Inferior parietal cortex (tissue), 1 donor: ENCODE data around the gene CLEC2L.

Experiments
- DNase-seq: peaks from one replicate; pipeline ENCODE4 v3.0.0-alpha.2; 2016; ENCODE audit errors: extremely low spot score

The CLEC2L gene

GRCh38 chr7:139575338-139575680, 51.8 kb downstream of the CLEC2L start:
- no peak for DNase-seq

- no peak for DNase-seq
These were observed 52.9 kb downstream of the CLEC2L start for GRCh38 chr7:139576179-139576973.

- DNase-seq, result no peak
These were observed 57.0 kb downstream of the CLEC2L start for GRCh38 chr7:139580435-139580834.

- DNase-seq, result no peak
These were observed 58.7 kb downstream of the CLEC2L start for GRCh38 chr7:139582130-139582650.

GRCh38 chr7:139582671-139583155, 59.2 kb downstream of the CLEC2L start:
- DNase-seq, result no peak

- DNase-seq, result no peak
These were observed 60.5 kb downstream of the CLEC2L start for GRCh38 chr7:139583826-139584553.

GRCh38 chr7:139585042-139585441, 61.6 kb downstream of the CLEC2L start:
- DNase-seq, result no peak

GRCh38 chr7:139586286-139586685, 62.8 kb downstream of the CLEC2L start:
- no peak for DNase-seq

GRCh38 chr7:139587535-139587934, 64.0 kb downstream of the CLEC2L start:
- no peak for DNase-seq

- peak; percentile 60 for DNase-seq
These were observed 65.1 kb downstream of the CLEC2L start for GRCh38 chr7:139588632-139589031.

- peak; percentile 47 for DNase-seq
These were observed 66.0 kb downstream of the CLEC2L start for GRCh38 chr7:139589474-139589873.

- DNase-seq, result no peak
These were observed 68.2 kb downstream of the CLEC2L start for GRCh38 chr7:139591550-139592195.

- no peak for DNase-seq
These were observed 69.4 kb downstream of the CLEC2L start for GRCh38 chr7:139592801-139593461.

- no peak for DNase-seq
These were observed 70.6 kb downstream of the CLEC2L start for GRCh38 chr7:139594090-139594489.
